ENCODE data around the gene SKOR2. TPM values are rescaled to one million over a fixed set of nuclear protein-coding genes. Genes with fewer than 3 reads are reported as not detected.
"Not testable (repeated sequence)": the region's sequence is repeated elsewhere in the genome, so short reads cannot be mapped to it uniquely, and the experiment has no call there.

SKOR2 gene
- total RNA-seq, 2 donors from 2014 or later, result 0.18 TPM; not detected in 1

DNA sequence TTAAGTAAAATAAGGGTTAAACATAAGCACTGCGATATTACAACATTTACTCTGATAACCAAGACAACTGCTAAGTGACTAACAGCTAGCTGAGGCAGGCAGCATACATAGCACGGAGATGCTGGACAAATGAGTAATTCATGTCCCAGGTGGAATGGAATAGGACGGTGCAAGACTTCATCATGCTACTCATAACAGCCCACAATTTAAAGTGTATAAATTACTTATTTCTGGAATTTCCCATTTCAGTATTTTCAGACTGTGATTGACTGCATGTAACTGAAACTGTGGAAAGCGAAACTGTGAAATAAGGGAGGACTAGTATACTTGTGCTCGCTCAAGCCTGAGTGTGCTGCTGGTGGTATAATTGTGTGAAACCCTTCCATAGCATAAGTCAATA, 88.2 kb downstream of the SKOR2 start:
- Mint-ChIP-seq H3K36me3 (ENCODE audit: low read depth) (peaks cover 9% of the 10 kb centered on the region), H3K27ac (no peak overlapping the region), H3K9me3 (no peaks in the 10 kb centered on the region), H3K4me1 (peaks cover 13% of the 10 kb centered on the region), H3K4me3 (no peak overlapping the region), H3K27me3 (ENCODE audit: insufficient read depth) (no peaks in the 10 kb centered on the region)
- Histone ChIP-seq H3K9ac (ENCODE audit: extremely low read depth, low read length, poor library complexity, severe bottlenecking) (no peak overlapping the region), H3K9me3 (ENCODE audit: control insufficient read depth, low read length) (no peaks in the 10 kb centered on the region), H3K4me1 (ENCODE audit: control insufficient read depth, insufficient read depth, low read length) (peaks cover 5% of the 10 kb centered on the region), H3K27ac (ENCODE audit: low read depth, low read length) (no peak overlapping the region), H3K36me3 (ENCODE audit: control insufficient read depth, insufficient read depth, low read length) (no peaks in the 10 kb centered on the region), H3K27me3 (ENCODE audit: control insufficient read depth, insufficient read depth, low read length, poor library complexity, severe bottlenecking) (no peaks in the 10 kb centered on the region), H3K4me3 (ENCODE audit: low read length) (no peak overlapping the region)
- WGBS, 2 experiments (ENCODE audit: insufficient coverage in 1 of 2, insufficient read length in 1 of 2), result 91 to 100% methylated on average over 2 to 5 of the region's 5 CpGs
- no peak for TF ChIP-seq CTCF (conservative IDR thresholded peaks at IDR 0.05)
- no peak for DNase-seq

- Histone ChIP-seq H3K4me1 (ENCODE audit: control insufficient read depth, insufficient read depth, low read length) (peaks cover 5% of the 10 kb centered on the region), H3K27me3 (ENCODE audit: control insufficient read depth, insufficient read depth, low read length, poor library complexity, severe bottlenecking) (no peaks in the 10 kb centered on the region), H3K4me3 (ENCODE audit: low read length) (no peak overlapping the region), H3K27ac (ENCODE audit: low read depth, low read length) (no peak overlapping the region), H3K9ac (ENCODE audit: extremely low read depth, low read length, poor library complexity, severe bottlenecking) (no peak overlapping the region), H3K9me3 (ENCODE audit: control insufficient read depth, low read length) (no peaks in the 10 kb centered on the region), H3K36me3 (ENCODE audit: control insufficient read depth, insufficient read depth, low read length) (peaks cover 11% of the 10 kb centered on the region)
- H3K4me3 Mint-ChIP-seq, result no peak overlapping the region
- no peaks in the 10 kb centered on the region for H3K9me3 Mint-ChIP-seq
- H3K36me3 Mint-ChIP-seq (ENCODE audit: low read depth), result peaks cover 18% of the 10 kb centered on the region
- H3K27ac Mint-ChIP-seq, result no peak overlapping the region
- DNase-seq, result no peak
- H3K4me1 Mint-ChIP-seq, result peaks cover 10% of the 10 kb centered on the region
- TF ChIP-seq CTCF (conservative IDR thresholded peaks at IDR 0.05), result no peak
- WGBS, 2 experiments (ENCODE audit: insufficient coverage in 1 of 2, insufficient read length in 1 of 2), result 92 to 96% methylated on average over 5 of the region's 5 CpGs
- H3K27me3 Mint-ChIP-seq (ENCODE audit: insufficient read depth), result no peaks in the 10 kb centered on the region
Observed at GRCh38 chr18:47160256-47160655, 91.2 kb downstream of the SKOR2 start.

- WGBS, 2 experiments (ENCODE audit: insufficient coverage in 1 of 2, insufficient read length in 1 of 2), result 92 to 95% methylated on average over 5 to 16 of the region's 16 CpGs
- H3K27me3 Mint-ChIP-seq (ENCODE audit: insufficient read depth); H3K9ac ChIP-seq (ENCODE audit: extremely low read depth, low read length, poor library complexity, severe bottlenecking); H3K4me3 ChIP-seq (ENCODE audit: low read length); H3K9me3 Mint-ChIP-seq; H3K4me1 Mint-ChIP-seq; H3K27ac Mint-ChIP-seq; H3K4me3 Mint-ChIP-seq; H3K4me1 ChIP-seq (ENCODE audit: control insufficient read depth, insufficient read depth, low read length); H3K27ac ChIP-seq (ENCODE audit: low read depth, low read length); H3K9me3 ChIP-seq (ENCODE audit: control insufficient read depth, low read length); H3K27me3 ChIP-seq (ENCODE audit: control insufficient read depth, insufficient read depth, low read length, poor library complexity, severe bottlenecking): not testable (repeated sequence)
- H3K36me3 Mint-ChIP-seq (ENCODE audit: low read depth), result peaks cover 34% of the 10 kb centered on the region
- DNase-seq, result peak; percentile 62
- peaks cover 27% of the 10 kb centered on the region for H3K36me3 ChIP-seq (ENCODE audit: control insufficient read depth, insufficient read depth, low read length)
Observed at GRCh38 chr18:47158404-47158803, 93.1 kb downstream of the SKOR2 start.

Other genes starting within 250 kb of the SKOR2 start
- gene ELOA2, start 216.0 kb downstream of the SKOR2 start, total RNA-seq, result not detected
- gene HDHD2, start 101.2 kb downstream of the SKOR2 start, total RNA-seq, result 10 to 100 TPM; 53.6 to 76.8 TPM
- gene IER3IP1, start 75.3 kb downstream of the SKOR2 start, total RNA-seq, result 10 to 100 TPM in 1 of 2 donors, 1 to 10 TPM in 1; 6.1 to 10.3 TPM

Measured in endodermal cell (in vitro differentiated cells).